ENCODE measurements around the gene JUND. TPM values are rescaled to one million over a fixed set of nuclear protein-coding genes. Genes with fewer than 3 reads are reported as not detected.
"Not testable (repeated sequence)": the region's sequence is repeated elsewhere in the genome, so short reads cannot be mapped to it uniquely, and the experiment has no call there.

The JUND gene
- 100 to 1,000 TPM in 7 of 10 donors, 10 to 100 TPM in 3; 78.2 to 184 (median 137) TPM for polyA plus RNA-seq (ENCODE audit: insufficient read length in 10 of 10)
- long read RNA-seq, donor 1, transcript JUND-201 (1 exons, 1,863 nt) = major isoform, 458 of 458 reads
- long read RNA-seq, donor 1, partial matches to known transcripts = 0 of 458 reads
- long read RNA-seq, donor 1, other reads (novel, unspliced or antisense) = 0 of 458 reads
- long read RNA-seq, donor 2, transcript JUND-201 (1 exons, 1,863 nt) = major isoform, 227 of 227 reads
- long read RNA-seq, donor 2, partial matches to known transcripts = 0 of 227 reads
- long read RNA-seq, donor 2, other reads (novel, unspliced or antisense) = 0 of 227 reads
- long read RNA-seq, donor 3, partial matches to known transcripts = 0 of 3 reads
- long read RNA-seq, donor 3, other reads (novel, unspliced or antisense) = 0 of 3 reads
- long read RNA-seq, donor 4, transcript JUND-201 (1 exons, 1,863 nt) = major isoform, 364 of 364 reads
- long read RNA-seq, donor 4, partial matches to known transcripts = 0 of 364 reads
- long read RNA-seq, donor 4, other reads (novel, unspliced or antisense) = 0 of 364 reads
- long read RNA-seq, donor 5, transcript JUND-201 (1 exons, 1,863 nt) = major isoform, 521 of 521 reads
- long read RNA-seq, donor 5, partial matches to known transcripts = 0 of 521 reads
- long read RNA-seq, donor 5, other reads (novel, unspliced or antisense) = 0 of 521 reads
- long read RNA-seq, donor 6, transcript JUND-201 (1 exons, 1,863 nt) = major isoform, 585 of 585 reads
- long read RNA-seq, donor 6, partial matches to known transcripts = 0 of 585 reads
- long read RNA-seq, donor 6, other reads (novel, unspliced or antisense) = 0 of 585 reads
- long read RNA-seq, donor 7, transcript JUND-201 (1 exons, 1,863 nt) = major isoform, 432 of 432 reads
- long read RNA-seq, donor 7, partial matches to known transcripts = 0 of 432 reads
- long read RNA-seq, donor 7, other reads (novel, unspliced or antisense) = 0 of 432 reads
- long read RNA-seq, donor 8, transcript JUND-201 (1 exons, 1,863 nt) = major isoform, 284 of 284 reads
- long read RNA-seq, donor 8, partial matches to known transcripts = 0 of 284 reads
- long read RNA-seq, donor 8, other reads (novel, unspliced or antisense) = 0 of 284 reads
- long read RNA-seq, donor 9, transcript JUND-201 (1 exons, 1,863 nt) = major isoform, 88 of 88 reads
- long read RNA-seq, donor 9, partial matches to known transcripts = 0 of 88 reads
- long read RNA-seq, donor 9, other reads (novel, unspliced or antisense) = 0 of 88 reads

DNA sequence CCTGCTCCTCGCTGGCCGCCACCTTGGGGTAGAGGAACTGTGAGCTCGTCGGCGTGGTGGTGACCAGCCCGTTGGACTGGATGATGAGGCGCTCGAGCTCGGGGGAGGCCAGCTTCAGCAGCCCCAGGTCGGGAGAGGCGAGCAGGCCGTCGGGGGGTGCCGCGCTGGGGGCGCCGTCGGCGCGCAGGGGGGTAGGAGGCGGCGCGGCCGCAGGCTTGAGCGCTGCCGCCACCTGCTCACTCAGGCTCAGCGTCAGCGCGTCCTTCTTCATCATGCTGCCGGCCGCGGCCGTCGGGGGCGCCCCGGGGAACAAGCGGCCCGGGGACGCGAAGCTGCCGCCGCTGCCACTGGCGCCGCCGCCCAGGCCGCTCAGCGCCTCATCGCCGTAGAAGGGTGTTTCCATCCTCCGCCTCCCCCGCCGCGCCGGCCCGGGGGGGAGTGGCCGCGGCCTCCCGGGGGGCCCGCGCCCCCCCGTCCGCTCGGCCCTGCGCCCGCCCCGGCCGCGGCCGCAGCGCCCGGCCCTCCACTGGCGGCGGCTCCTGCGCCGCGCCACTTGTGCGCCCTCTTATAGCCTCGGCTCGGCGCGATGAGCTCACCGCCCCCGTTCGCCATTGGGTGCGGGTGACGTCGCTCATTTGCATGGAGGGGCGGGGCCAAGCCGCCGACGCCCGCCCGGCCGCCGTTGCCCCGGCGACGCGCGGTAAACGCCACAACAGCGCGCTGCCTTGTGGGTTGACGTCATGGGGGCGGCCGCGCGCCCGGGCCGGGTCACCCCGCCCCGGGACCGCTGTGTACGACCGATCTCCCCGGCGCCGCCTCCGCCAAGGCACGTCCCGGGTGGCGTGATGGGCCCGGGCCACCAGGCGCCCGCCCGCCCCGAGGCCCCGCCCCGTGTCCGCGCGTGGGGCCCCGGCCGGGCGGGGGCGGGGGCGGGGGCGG lies at the start of gene JUND:
JUND (minus strand) TSS at position 541 of the 939 bp plus-strand sequence; CDS start at position 403, 138 bp downstream.
- DNase-seq = peak; percentile 99

DNA sequence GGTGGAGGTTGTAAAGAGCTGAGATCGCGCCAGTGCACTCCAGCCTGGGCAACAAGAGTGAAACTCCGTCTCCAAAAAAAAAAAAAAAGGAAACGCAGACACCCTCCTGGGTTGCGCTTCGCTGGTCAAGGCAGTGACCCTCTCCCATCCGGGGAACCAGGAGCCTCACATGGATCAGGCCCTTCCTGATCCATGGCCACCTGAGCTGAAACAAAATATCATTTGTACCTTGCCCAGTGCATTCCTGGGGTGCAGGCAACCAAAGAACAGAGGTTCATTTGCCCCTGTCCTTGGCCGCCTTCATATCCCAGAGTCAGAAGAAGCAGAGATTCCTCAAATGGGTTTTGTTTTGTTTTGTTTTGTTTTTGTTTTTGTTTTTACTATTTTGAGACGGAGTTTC lies 49.4 kb upstream of the JUND start:
- DNase-seq = no peak

- no peak for DNase-seq
These were observed 47.6 kb upstream of the JUND start for GRCh38 chr19:18329035-18329376.

DNA sequence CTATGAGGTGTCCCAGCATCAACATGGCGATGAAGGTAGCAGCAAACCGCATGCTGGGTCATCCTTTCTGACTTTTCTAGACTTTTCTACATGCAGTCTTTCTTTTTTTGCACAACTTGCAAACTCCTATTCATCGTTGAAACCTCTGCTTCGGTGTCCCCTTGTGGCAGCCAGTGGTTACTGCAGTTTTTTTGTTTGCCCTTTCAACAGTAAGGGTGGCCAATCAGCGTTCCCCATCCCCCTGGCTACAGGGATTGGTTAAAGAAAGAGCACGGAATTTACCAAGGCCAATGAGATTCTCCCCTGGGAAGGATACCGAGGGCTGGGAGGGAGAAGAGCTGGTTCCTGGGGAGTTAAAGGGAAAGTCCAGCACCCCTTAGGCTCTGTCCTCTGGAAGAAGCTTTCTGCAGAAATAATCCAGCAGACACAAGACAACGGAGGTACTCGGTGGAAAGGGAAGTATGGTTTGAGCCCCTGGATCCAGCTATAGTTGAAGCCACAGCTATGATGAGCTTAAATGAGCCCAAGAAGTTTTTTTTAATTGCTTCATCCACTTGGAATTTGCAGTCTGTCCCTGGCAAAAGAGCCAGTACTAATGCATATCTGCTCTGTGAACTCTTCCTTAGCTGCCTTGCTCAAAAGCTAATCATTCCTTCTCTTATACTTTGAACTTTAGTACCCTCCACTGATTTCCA lies 47.1 kb upstream of the JUND start:
- peak; percentile 97 to 98 (median 98) for DNase-seq

DNA sequence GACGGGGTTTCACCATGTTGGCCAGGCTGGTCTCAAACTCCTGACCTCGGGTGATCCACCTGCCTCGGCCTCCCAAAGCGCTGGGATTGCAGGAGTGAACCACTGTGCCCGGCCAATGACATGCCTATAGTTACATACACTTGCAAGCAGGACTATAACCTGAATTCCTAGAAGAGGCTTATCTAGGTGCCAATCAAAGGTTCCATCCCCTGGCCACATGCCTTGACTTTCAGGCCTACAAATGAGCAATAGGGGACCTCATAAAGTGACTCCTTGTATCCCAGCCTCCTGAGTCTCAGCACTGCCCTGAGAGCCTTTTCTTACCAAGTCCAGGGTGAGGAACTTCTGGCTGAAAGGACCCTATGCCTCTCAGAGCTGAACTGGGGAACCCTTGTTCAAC lies 45.4 kb upstream of the JUND start:
- DNase-seq = no peak

GRCh38 chr19:18324373-18324731 lies 42.9 kb upstream of the JUND start:
- not testable (repeated sequence) for DNase-seq

GRCh38 chr19:18322759-18323460 lies 41.5 kb upstream of the JUND start, which contains the start of gene LSM4:
TSS of gene LSM4 (minus strand) at chr19:18323076. CDS start at chr19:18323020, 56 bp downstream.
- DNase-seq = peak; percentile 97 to 99 (median 97)

DNA sequence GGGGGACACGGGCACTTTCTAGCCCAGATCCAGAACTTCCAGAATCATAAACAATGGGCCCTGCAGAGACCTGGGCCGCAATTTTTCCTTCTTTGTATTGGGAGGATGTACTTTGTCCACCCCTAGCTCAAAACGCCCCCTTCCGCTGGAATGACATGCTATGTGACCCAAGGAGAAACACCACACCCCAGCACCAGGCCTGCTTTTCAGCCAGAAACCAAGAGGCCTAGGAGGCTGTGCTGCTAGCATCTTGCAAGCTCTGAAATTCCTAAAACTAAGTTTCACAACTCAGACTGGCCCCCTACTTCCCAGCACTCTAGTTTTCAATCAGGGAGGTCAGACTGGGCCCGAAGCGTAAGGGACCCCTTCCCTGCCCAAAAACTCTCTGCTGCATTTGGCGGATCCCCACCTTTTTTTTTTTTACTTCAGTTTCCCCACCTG lies 40.9 kb upstream of the JUND start:
- peak in 1 of 3 donors; percentile 72 for DNase-seq

DNA sequence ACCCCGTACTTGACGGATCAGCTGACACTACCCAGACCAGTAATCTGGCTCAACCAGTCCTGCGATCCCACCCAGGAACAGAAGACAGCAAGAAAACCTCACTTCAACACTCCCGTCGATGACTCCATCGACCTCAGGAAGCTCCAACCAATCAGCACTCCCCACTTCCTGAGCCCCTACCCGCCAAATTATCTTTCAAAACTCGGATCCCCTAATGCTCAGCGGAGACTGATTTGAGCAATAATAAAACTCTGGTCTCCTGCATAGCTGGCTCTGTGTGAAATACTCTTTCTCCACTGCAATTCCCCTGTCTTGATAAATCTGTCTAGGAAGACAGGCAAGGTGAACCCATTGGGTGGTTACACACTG lies 40.3 kb upstream of the JUND start:
- DNase-seq = no peak

GRCh38 chr19:18320865-18321733 lies 39.7 kb upstream of the JUND start:
- DNase-seq = no peak

DNA sequence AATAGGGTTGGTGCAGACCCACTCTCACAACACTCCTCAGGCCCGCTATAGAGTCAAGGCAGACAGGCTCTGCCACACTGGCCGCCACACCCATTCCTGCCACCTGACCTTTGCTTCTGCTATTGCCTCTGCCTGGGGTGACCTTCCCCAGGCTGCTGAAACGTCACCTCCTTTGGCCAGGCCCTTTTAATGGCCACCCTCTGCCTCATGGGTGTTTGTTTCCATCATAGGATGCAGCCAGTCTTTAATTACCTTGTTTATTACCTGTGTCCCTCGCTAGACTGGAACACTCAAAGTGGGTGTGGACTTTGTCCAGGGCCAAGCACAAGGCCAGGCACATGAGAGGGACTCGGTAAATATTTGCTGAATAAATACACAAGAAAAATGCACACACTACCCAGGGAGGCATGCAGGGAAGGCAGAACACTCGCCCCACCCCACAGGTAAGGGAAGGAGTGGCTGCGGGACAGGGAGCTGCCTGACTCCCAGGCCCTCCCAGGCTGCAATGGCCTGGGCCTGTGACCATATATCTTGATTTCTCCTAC lies 38.2 kb upstream of the JUND start:
- no peak for DNase-seq

DNA sequence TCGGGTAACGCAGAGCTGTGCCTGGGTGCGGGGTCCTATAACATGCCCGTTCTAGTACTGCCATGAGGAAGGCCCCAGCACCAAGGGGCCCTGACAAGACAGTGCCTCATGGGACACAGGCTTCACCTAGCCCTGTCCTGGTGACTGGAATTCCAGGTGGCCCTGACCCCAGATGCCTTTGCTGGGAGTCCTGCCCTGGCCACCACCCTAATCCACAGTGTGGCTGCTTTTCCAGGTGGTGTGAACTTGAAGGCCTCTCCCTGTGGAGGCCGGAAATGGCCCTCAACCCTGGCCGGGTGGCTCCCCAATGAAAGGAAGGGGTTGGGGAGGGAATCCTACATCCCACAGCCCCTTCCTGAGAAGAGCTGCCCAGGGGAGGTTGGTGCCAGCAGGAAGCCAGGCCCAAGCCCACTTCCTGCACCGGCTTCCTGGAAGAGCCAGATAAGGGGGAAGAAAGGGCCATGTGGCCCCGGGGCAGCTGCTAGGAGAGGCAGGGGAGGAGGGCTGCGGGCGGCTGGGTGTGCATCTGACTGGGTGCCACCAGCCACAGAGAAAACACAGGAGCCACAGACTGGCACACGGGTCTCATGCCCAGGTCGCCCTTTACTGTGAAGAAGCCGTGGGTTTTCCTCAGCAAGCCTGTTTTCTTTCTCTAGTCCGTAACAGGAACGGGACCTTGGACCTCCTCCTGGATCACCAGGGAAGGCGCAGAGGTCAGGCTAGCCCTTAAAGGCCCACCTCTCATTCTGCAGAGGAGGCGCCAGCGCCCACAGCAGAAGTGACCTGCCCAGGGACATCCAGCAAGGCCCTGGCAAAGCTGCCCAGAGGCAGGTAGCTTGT lies 36.8 kb upstream of the JUND start:
- peak in 1 of 3 donors; percentile 37 for DNase-seq

DNA sequence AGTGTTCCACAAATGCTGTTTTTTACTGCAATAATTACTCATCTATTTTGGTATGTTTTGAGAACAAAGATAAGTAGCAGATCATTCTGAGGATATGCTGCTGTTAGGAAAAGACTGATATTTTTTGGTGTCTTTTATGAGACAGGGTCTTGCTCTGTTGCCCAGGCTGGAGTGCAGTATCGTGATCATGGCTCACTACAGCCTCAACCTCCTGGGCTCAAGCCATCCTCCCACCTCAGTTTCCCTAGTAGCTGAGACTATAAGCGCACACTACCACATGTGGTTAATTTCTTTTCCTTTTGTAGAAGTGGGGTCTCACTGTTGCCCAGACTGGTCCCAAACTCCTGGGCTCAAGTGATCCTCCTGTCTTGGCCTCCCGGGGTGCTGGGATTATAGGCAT lies 32.0 kb upstream of the JUND start:
- no peak for DNase-seq

- DNase-seq = no peak
These were observed 30.7 kb upstream of the JUND start for GRCh38 chr19:18312092-18312534.

- no peak for DNase-seq
These were observed 30.2 kb upstream of the JUND start for GRCh38 chr19:18311502-18312091.

- DNase-seq = no peak
These were observed 29.5 kb upstream of the JUND start for GRCh38 chr19:18310966-18311365.

Data from muscle of back (tissue), 13 donors.